GM12801 (cell line): Measurements from ENCODE around the gene CUL2.

Source experiments
- CTCF ChIP-seq: IDR thresholded peaks from one replicate; pipeline ENCODE4 v1.5.1; 2011; ENCODE audit warnings: control low read depth; ENCODE audit not compliant: insufficient read length; ENCODE audit errors: extremely low read depth

CUL2 gene

DNA sequence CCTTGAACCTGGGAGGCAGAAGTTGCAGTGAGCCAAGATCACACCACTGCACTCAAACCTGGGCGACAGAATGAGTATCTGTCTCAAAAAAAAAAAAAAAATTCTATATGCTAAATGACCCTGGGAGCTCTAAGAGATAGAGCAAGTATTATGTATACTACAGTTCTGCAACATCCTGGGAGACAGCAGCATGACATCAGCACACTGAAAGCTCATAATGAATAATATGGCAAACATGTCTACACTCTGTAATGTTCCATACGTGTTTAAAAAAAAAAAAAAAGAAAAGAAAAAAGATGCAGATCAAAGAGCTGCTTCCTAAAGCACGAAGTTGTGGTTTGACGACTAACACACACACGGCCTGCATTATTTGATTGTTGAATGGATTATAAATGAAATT lies 72.5 kb downstream of the CUL2 start:
- TF ChIP-seq CTCF, result no peak

DNA sequence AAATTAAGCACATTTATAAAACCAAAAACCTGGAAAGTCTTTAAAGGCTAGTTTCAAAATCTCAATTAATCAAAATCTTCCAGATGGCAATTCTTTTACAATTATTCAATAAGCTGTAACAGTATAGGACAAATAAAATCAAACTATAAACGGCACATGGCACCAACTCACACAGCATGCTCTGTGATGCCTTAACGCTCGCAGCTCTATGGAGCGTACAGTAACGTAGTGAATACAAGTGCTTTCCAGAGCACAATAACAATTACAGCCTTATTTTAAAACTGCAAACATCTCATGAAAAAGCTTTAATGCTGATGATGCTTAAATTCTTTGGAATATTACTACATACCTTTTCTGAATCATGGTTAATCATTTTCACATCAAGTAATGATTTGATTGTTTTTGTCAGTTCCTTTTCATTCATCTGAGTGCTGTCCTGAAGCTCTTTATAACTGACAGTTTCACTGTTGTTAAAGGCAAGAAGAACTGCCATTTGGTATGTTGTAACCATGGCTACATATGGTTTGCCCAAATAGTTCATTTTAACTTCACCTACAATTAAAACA lies 74.2 kb downstream of the CUL2 start:
- no peak for TF ChIP-seq CTCF

- no peak for TF ChIP-seq CTCF
Measured at GRCh38 chr10:35012781-35013180, 77.4 kb downstream of the CUL2 start.

GRCh38 chr10:35011771-35012191 lies 78.4 kb downstream of the CUL2 start:
- TF ChIP-seq CTCF, result no peak

GRCh38 chr10:35007858-35008301 lies 82.3 kb downstream of the CUL2 start:
- TF ChIP-seq CTCF, result no peak

DNA sequence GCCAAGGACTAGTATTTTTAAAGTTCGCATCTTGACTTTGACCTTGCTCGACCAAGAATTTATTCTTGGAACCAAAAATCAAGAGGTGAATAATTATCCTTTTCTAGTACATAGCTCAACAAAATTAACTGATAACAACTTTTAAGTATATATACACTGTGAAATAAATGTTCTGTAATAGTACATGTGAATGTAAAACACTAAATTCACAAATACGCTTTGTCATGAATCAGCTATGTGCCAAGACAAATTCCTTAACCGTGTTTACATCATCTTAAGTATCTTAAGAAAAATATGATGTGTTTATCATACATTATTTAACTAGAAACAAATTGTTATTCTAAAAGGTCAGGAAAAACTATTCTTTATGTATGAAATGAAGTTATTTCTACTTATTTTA lies 83.3 kb downstream of the CUL2 start:
- no peak for TF ChIP-seq CTCF

DNA sequence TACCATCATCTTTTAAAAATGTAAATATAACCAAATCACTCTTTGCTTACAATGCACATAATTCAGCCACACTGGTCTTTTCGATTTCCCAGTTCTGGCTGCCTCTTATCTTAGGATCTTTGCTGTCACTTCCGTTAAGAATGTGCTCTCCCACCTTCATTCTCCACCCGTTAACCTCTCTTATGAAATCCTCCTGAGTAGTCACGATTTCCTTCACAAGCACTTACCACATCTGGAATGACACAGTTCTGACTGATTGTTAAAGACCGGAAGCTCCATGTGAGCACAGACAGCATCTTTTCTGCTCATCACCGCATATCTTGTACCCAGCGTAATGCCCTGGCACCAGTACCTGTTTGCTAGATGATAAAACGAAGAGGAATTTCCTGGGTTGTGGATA lies 84.3 kb downstream of the CUL2 start:
- TF ChIP-seq CTCF, result no peak

GRCh38 chr10:35004651-35005050 lies 85.5 kb downstream of the CUL2 start:
- TF ChIP-seq CTCF, result no peak
